ENCODE data around the gene PRR23E.

Gene PRR23E

DNA sequence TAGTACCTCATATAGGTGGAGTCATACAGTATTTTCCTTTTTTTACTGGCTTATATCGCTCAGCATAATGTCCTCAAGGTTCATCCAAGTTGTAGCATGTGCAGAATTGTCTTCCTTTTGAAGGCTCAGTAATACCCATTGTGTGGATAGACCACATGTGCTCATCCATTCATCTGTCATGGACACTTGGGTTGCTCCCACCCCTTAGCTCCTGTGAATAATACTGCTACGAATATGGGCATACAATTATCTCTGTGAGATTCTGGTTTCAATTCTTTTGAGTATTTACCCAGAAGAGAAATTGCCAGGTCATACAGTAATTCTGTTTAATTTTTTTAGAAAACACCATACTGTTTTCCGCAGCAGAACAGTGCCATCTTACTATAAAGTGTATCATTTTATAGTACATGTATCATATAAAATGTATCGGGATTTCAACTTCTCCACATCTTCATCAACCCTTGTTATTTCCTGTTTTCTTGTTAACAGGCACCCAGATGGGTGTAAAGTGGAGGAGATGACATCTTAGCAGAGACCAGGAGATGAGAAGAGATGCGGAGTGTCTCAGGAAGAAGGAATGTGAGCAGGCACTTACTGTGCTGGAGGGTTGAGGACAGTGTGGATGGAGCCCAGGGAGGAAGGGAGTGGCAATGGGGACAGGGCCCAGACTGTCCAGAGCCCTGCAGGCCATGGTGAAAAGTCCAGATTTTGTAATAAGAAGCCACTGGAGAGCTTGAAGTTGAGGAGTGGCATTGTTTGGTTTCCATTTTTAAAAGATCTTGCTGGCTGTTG is 27.0 kb upstream of the PRR23E start:
- no peak overlapping the region for H3K4me3 ChIP-seq (ENCODE audit: low read depth, low read length)
- TF ChIP-seq, protein P1, sequence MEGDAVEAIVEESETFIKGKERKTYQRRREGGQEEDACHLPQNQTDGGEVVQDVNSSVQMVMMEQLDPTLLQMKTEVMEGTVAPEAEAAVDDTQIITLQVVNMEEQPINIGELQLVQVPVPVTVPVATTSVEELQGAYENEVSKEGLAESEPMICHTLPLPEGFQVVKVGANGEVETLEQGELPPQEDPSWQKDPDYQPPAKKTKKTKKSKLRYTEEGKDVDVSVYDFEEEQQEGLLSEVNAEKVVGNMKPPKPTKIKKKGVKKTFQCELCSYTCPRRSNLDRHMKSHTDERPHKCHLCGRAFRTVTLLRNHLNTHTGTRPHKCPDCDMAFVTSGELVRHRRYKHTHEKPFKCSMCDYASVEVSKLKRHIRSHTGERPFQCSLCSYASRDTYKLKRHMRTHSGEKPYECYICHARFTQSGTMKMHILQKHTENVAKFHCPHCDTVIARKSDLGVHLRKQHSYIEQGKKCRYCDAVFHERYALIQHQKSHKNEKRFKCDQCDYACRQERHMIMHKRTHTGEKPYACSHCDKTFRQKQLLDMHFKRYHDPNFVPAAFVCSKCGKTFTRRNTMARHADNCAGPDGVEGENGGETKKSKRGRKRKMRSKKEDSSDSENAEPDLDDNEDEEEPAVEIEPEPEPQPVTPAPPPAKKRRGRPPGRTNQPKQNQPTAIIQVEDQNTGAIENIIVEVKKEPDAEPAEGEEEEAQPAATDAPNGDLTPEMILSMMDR (IDR thresholded peaks at IDR 0.05; ENCODE audit: low read depth, low read length), result no peak
- H3K27me3 ChIP-seq (ENCODE audit: insufficient read depth, low read depth, severe bottlenecking), result no peaks in the 10 kb centered on the region
- no peak overlapping the region for H3K27ac ChIP-seq
- H3K36me3 ChIP-seq, result no peaks in the 10 kb centered on the region
- peaks cover 3% of the 10 kb centered on the region for H3K9me3 ChIP-seq (ENCODE audit: severe bottlenecking)
- DNase-seq, result no peak

DNA sequence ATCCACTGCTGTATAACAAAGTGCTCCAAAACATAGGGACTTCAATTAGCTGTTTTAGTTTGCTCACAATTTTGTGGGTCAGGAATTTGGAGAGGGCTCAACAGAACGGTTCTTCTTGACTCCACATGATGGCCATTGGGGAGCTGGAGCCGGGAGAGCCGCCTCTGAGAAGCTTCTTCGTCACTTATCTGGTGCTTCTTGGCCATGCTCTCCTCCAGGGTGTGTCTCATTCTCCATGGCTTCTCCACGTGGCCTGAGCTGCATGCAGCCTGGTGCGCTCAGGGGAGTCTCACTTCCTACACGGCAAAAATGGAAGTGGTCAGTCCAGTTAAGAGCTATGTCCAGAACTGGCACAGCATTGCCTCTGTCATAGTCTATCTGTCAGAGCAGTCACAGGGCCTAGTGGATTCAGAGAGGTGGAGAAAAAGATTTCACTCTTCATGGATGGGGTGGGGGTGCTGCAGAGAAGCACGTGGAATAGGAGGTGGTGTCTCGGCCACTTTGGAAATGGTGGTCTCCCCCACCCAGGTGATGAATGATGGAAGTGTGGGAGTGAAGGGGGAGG is 26.3 kb upstream of the PRR23E start:
- Histone ChIP-seq H3K4me3 (ENCODE audit: low read depth, low read length) (no peak overlapping the region), H3K27me3 (ENCODE audit: insufficient read depth, low read depth, severe bottlenecking) (no peaks in the 10 kb centered on the region), H3K9me3 (ENCODE audit: severe bottlenecking) (peaks cover 3% of the 10 kb centered on the region), H3K27ac (no peak overlapping the region), H3K36me3 (no peaks in the 10 kb centered on the region)
- TF ChIP-seq, protein P1 (IDR thresholded peaks at IDR 0.05; ENCODE audit: low read depth, low read length), result no peak
- DNase-seq, result no peak

DNA sequence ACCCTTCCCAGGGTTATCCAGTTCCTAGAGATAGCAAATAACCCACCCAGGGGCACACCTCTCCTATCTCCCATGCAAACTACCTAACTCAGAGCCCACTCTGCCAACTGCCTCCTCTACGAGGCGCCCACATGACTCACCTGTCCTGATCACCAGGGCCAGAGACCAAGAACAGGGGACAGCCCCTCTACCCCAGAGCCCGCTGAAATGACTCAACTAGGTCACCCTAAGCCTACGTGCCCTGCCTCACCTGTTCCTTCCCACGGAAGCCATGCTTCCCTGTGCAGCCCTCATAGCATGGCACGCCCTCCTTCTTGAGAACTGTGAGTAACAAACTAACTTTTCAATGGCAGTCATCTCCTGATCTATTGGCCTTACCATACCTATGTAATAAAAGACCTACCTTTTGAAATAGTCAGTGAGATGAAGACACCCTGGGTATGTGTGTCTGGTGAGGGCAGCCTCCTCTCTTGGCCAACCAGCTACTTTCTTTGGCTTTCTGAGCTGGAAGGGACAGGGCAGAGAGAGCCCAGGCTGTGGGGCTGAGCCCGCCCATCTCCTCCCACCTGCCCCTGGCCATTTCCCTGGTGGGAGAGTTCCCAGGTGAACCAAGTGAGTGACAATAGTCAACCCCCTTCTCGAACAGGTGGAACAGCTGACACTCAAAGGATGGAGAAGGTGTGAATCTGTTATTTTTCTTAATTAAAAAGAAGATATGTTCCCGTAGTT is 25.5 kb upstream of the PRR23E start:
- Histone ChIP-seq H3K36me3 (no peaks in the 10 kb centered on the region; the same call in 1 of the 2 replicates), H3K27ac (no peak overlapping the region), H3K9me3 (ENCODE audit: severe bottlenecking) (peaks cover 3% of the 10 kb centered on the region), H3K4me3 (ENCODE audit: low read depth, low read length) (no peak overlapping the region), H3K27me3 (ENCODE audit: insufficient read depth, low read depth, severe bottlenecking) (no peaks in the 10 kb centered on the region)
- TF ChIP-seq, protein P1 (IDR thresholded peaks at IDR 0.05; ENCODE audit: low read depth, low read length), result no peak
- no peak for DNase-seq

DNA sequence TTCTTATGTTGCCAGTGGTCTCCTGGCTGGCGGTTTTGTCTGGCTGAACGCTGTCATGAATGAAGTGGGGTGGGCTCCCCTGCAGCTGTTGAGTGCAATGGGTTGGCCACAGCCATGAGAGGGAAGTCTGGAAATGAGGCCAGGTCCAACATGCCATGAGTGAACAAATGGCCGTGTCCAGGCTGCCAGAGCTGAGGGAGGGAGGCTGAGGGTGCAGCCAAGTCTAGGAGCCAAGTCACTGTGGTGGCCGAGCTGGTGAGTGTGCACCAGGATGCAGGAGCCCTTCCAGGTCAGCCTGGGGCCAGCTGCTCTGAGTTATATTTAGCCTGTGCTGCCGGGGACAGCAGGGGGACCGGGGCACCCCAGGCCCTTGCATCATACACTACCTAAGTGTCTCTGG is 24.7 kb upstream of the PRR23E start:
- no peaks in the 10 kb centered on the region for H3K27me3 ChIP-seq (ENCODE audit: insufficient read depth, low read depth, severe bottlenecking)
- peaks cover 3% of the 10 kb centered on the region for H3K9me3 ChIP-seq (ENCODE audit: severe bottlenecking)
- TF ChIP-seq, protein P1 (IDR thresholded peaks at IDR 0.05; ENCODE audit: low read depth, low read length), result no peak
- peak overlapping the region; percentile 12; the same call in 1 of the 2 replicates for H3K27ac ChIP-seq
- DNase-seq, result peak; percentile 72
- no peaks in the 10 kb centered on the region; the same call in 1 of the 2 replicates for H3K36me3 ChIP-seq
- no peak overlapping the region for H3K4me3 ChIP-seq (ENCODE audit: low read depth, low read length)

DNA sequence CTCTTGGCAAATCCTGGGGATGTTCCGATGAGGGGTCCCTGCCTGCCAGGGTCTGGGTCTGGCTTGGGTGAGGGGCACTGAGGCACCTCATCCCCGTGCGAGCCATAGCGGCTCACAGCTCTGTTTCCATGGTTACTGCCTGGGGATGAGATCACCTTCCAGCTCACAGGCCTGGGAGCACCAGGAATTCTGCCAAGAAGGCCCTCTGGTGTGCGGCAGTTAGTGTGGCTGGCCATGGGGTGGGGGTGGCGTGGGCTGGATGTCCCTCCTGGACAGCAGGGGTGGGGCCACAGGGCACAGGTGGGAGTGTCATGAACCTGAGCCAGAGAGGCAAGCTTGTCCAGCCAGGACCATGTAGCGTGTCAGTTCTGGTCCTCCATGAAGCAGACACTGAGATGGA is 22.1 kb upstream of the PRR23E start:
- H3K4me3 ChIP-seq (ENCODE audit: low read depth, low read length), result no peak overlapping the region
- H3K9me3 ChIP-seq (ENCODE audit: severe bottlenecking), result peaks cover 3% of the 10 kb centered on the region
- no peaks in the 10 kb centered on the region; the same call in 1 of the 2 replicates for H3K36me3 ChIP-seq
- TF ChIP-seq, protein P1 (IDR thresholded peaks at IDR 0.05; ENCODE audit: low read depth, low read length), result no peak
- DNase-seq, result peak; percentile 46
- no peak overlapping the region for H3K27ac ChIP-seq
- no peaks in the 10 kb centered on the region for H3K27me3 ChIP-seq (ENCODE audit: insufficient read depth, low read depth, severe bottlenecking)
